ENCODE measurements around the gene ATG101. TPM values are rescaled to one million over a fixed set of nuclear protein-coding genes. Genes with fewer than 3 reads are reported as not detected.

Gene ATG101
- total RNA-seq = 55.1 and 79.6 TPM in 2 replicates

- DNase-seq = peak; percentile 97
Measured at GRCh38 chr12:52069327-52070184, at the start of gene ATG101. Gene ATG101 (plus strand): TSS chr12:52069978. CDS start chr12:52073651, 3,673 bp downstream.

- DNase-seq = peak; percentile 79
Measured at GRCh38 chr12:52020539-52021336, 49.0 kb upstream of the ATG101 start.

- DNase-seq = peak; percentile 54
Measured at GRCh38 chr12:52022841-52023181, 47.0 kb upstream of the ATG101 start.

GRCh38 chr12:52023182-52023975 is 46.4 kb upstream of the ATG101 start:
- peak; percentile 89 for DNase-seq

- DNase-seq = no peak
Measured at GRCh38 chr12:52023976-52024688, 45.6 kb upstream of the ATG101 start.

- DNase-seq = peak; percentile 55
Measured at GRCh38 chr12:52024845-52025230, 44.9 kb upstream of the ATG101 start.

- DNase-seq = no peak
Measured at GRCh38 chr12:52026263-52026662, 43.5 kb upstream of the ATG101 start.

- no peak for DNase-seq
Measured at GRCh38 chr12:52027085-52027843, 42.5 kb upstream of the ATG101 start.

GRCh38 chr12:52029685-52030084 is 40.1 kb upstream of the ATG101 start:
- no peak for DNase-seq

- peak; percentile 61 for DNase-seq
Measured at GRCh38 chr12:52032446-52032803, 37.4 kb upstream of the ATG101 start.

- peak; percentile 98 for DNase-seq
Measured at GRCh38 chr12:52032804-52033445, 36.9 kb upstream of the ATG101 start.

GRCh38 chr12:52033446-52034140 is 36.2 kb upstream of the ATG101 start:
- no peak for DNase-seq

GRCh38 chr12:52035190-52035589 is 34.6 kb upstream of the ATG101 start:
- DNase-seq = no peak

GRCh38 chr12:52035926-52036325 is 33.9 kb upstream of the ATG101 start:
- no peak for DNase-seq

- DNase-seq = peak; percentile 83
Measured at GRCh38 chr12:52036587-52037171, 33.1 kb upstream of the ATG101 start.

GRCh38 chr12:52037248-52037861 is 32.4 kb upstream of the ATG101 start:
- DNase-seq = peak; percentile 37

- peak; percentile 64 for DNase-seq
Measured at GRCh38 chr12:52038447-52038846, 31.3 kb upstream of the ATG101 start.

GRCh38 chr12:52041035-52041434 is 28.7 kb upstream of the ATG101 start:
- DNase-seq = no peak

GRCh38 chr12:52041695-52042123 is 28.1 kb upstream of the ATG101 start:
- DNase-seq = no peak
